Activated naive CD8-positive, alpha-beta T cell treated with anti-CD3 and anti-CD28 coated beads, Interleukin-2, amount 10 ng/mL, durations not matched to agents 7 days and 5 days (primary cell): ENCODE measurements around the gene STK10. TPM values are rescaled to one million over a fixed set of nuclear protein-coding genes. Genes with fewer than 3 reads are reported as not detected.
"Not testable (repeated sequence)": the region's sequence is repeated elsewhere in the genome, so short reads cannot be mapped to it uniquely, and the experiment has no call there.

Experiments
- ATAC-seq: fragments of 150-1000 bp; cut with Tn5 transposase; one replicate; pipeline ENCODE4 v1.10.0; 2021; ENCODE audit warnings: low read depth, moderate library complexity
- POLR2A ChIA-PET: fragments of 350-600 bp; sonication (Branson Sonifier 250); formaldehyde crosslinking; loops from one replicate; lab custom pipeline; 2021; ENCODE audit warnings: antibody characterized with exemption; lab: Charles Lee
- DNase-seq: peaks from one replicate; pipeline ENCODE4 v3.0.0; 2021
- H3K27ac Mint-ChIP-seq: one replicate; pipeline ENCODE4 v1.8.0; 2022; ENCODE audit warnings: mild to moderate bottlenecking, mixed read lengths
- H3K27me3 Mint-ChIP-seq: one replicate; pipeline ENCODE4 v1.8.0; 2022; ENCODE audit warnings: mild to moderate bottlenecking, moderate library complexity, mixed read lengths
- H3K36me3 Mint-ChIP-seq: one replicate; pipeline ENCODE4 v1.8.0; 2021; ENCODE audit warnings: mild to moderate bottlenecking, mixed read lengths
- H3K4me1 Mint-ChIP-seq: one replicate; pipeline ENCODE4 v1.8.0; 2021; ENCODE audit warnings: mixed read lengths
- H3K4me3 Mint-ChIP-seq: one replicate; pipeline ENCODE4 v1.8.0; 2022; ENCODE audit warnings: mild to moderate bottlenecking, moderate library complexity, mixed read lengths
- H3K9me3 Mint-ChIP-seq: one replicate; pipeline ENCODE4 v1.8.0; 2021; ENCODE audit warnings: mixed read lengths
- total RNA-seq, 2 experiments: library from RNA; stranded (reverse); gene quantifications; one replicate each; pipeline ENCODE4 v1.2.3, GENCODE V29; 2021

STK10 gene
- total RNA-seq, 2 experiments from 2014 or later: 319 to 320 TPM

- Mint-ChIP-seq H3K4me1 (peaks cover 46% of the 10 kb centered on the region), H3K4me3 (no peak overlapping the region), H3K9me3 (no peaks in the 10 kb centered on the region), H3K36me3 (peaks cover 51% of the 10 kb centered on the region), H3K27me3 (no peaks in the 10 kb centered on the region), H3K27ac (no peak overlapping the region)
- POLR2A ChIA-PET: no interaction called here
- DNase-seq (no peak), ATAC-seq (no peak)
These were observed 34.3 kb downstream of the STK10 start for GRCh38 chr5:172153695-172154094.

DNA sequence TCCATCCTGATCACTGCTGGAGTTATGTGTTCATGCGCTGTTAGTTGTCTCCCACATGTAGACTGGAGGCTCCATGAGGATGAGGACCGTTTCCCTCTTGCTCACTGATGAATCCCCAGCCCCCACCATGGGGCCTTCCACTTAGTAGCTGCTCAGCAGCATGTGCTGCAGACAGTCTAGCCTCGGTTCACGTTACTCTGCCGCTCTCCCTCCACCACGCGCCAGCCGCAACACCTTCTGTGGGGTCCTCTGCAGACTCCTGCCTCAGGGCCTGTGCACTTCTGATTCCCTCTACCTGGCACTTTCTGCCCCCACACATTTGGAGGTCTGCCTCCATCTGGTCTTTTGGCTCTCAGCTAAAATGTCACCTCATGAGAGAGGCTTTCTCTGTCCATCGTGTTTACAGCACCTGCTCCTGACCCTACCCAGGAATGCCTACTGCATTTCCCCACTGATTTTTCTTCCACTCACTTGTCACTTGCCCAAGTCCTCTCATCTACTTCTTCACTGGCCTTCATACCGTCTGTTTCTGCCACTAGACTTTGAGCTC, 36.3 kb downstream of the STK10 start:
- DNase-seq (no peak), ATAC-seq (no peak)
- Mint-ChIP-seq H3K9me3 (no peaks in the 10 kb centered on the region), H3K4me1 (peaks cover 39% of the 10 kb centered on the region), H3K4me3 (peak overlapping the region; percentile 73), H3K27ac (peak overlapping the region; percentile 71), H3K27me3 (no peaks in the 10 kb centered on the region), H3K36me3 (peaks cover 51% of the 10 kb centered on the region)
- POLR2A ChIA-PET: interaction anchor here (0.6 to 3.3 kb wide), 6 partner anchors 22 to 118 kb away, joined by 3 to 15 read pairs (median 4); partner anchors contain the start of gene STK10

DNA sequence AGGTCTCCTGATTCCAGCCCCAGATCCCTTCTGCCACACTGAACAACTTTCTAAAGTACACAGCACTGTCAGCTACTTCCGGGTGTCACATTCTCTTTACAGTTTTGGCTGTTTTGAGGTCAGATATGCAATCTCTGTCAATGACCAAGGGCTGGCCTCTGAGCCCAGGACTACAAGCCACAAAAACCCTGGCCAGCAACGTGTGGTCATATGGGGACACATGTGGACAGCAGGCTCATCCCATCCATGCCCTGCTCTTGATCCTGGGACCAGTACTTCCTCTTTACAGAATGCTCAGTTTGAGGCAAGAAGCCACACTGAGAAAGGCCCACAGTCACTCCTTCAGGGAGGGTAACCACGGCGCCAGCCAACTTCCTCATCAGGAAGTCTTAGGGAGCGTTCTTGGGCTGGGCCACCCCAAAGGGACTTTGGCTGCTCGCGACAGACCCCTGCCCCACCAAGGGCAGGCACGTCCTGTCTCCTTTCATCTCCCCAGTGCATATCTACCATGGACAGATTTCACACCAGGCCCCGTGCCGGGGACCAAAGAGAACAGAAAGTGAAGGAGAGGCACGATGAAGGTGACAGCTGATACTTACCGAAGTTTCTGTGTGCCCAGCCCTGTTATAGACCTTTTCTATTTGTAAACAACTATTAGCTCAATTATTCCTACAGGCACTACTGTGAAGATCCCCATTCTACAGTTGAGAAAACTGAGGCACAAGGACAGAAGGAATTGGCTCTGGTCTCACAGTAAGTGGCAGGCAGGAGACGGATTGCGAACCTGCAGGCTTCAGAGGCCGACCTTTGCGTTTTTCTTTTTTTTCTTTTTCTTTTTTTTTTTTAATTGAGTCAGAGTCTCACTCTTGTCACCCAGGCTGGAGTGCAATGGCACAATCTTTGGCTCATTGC, 37.3 kb downstream of the STK10 start:
- ATAC-seq (peak; percentile 79), DNase-seq (peak; percentile 54)
- peak overlapping the region; percentile 71 for H3K27ac Mint-ChIP-seq
- peaks cover 41% of the 10 kb centered on the region for H3K4me1 Mint-ChIP-seq
- H3K9me3 Mint-ChIP-seq: no peaks in the 10 kb centered on the region
- peaks cover 52% of the 10 kb centered on the region for H3K36me3 Mint-ChIP-seq
- peak overlapping the region; percentile 73 for H3K4me3 Mint-ChIP-seq
- POLR2A ChIA-PET: interaction anchor here (0.6 to 3.3 kb wide), 7 partner anchors 22 to 38 kb away, joined by 3 to 15 read pairs (median 5); partner anchors contain the start of gene STK10
- H3K27me3 Mint-ChIP-seq: no peaks in the 10 kb centered on the region

- not testable (repeated sequence) for H3K4me3 Mint-ChIP-seq, H3K9me3 Mint-ChIP-seq, ATAC-seq, DNase-seq, H3K27me3 Mint-ChIP-seq
- Mint-ChIP-seq H3K36me3 (peaks cover 44% of the 10 kb centered on the region), H3K4me1 (peaks cover 45% of the 10 kb centered on the region), H3K27ac (peak overlapping the region; percentile 23)
- POLR2A ChIA-PET: interaction anchor here (1.4 to 3.3 kb wide), 2 partner anchors 24 to 26 kb away, joined by 5 to 15 read pairs; no protein-coding TSS in a partner anchor
These were observed 38.5 kb downstream of the STK10 start for GRCh38 chr5:172149481-172149880.

GRCh38 chr5:172149073-172149472, 39.0 kb downstream of the STK10 start:
- Mint-ChIP-seq H3K4me3 (no peak overlapping the region), H3K9me3 (no peaks in the 10 kb centered on the region), H3K27me3 (no peaks in the 10 kb centered on the region), H3K4me1 (peaks cover 47% of the 10 kb centered on the region), H3K36me3 (peaks cover 43% of the 10 kb centered on the region), H3K27ac (peak overlapping the region; percentile 23)
- POLR2A ChIA-PET: interaction anchor here (1.0 to 1.4 kb wide), 2 partner anchors 25 to 27 kb away, joined by 3 to 5 read pairs; no protein-coding TSS in a partner anchor
- ATAC-seq: no peak
- no peak for DNase-seq

DNA sequence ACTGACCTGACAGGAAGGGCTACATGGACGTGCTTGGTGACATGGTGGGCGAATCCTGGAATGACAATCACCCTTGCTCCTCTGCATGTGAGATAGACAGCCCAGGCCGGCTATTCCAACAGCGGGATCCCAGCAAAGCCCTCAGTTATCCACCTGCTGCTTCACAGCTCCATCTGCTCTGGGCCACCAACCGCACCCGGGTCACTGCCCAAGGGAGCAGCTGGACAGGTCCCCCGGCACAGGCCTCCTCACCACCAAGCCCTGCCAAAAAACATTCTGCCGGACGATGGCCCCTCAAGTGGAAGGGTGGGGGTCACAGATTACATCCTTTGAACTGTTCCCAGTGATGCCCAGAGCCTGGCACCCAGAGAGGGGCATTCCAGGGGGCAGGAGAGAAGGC, 39.6 kb downstream of the STK10 start:
- Mint-ChIP-seq H3K9me3 (no peaks in the 10 kb centered on the region), H3K4me3 (no peak overlapping the region), H3K27me3 (no peaks in the 10 kb centered on the region), H3K36me3 (peaks cover 38% of the 10 kb centered on the region), H3K27ac (no peak overlapping the region), H3K4me1 (peaks cover 44% of the 10 kb centered on the region)
- no peak for ATAC-seq
- POLR2A ChIA-PET: interaction anchor here (1.0 kb wide), 1 partner anchor 26 kb away, joined by 3 read pairs; no protein-coding TSS in a partner anchor
- DNase-seq: no peak

- DNase-seq: no peak
These were observed 40.2 kb downstream of the STK10 start for GRCh38 chr5:172147857-172148256.

GRCh38 chr5:172146748-172147092, 41.3 kb downstream of the STK10 start:
- DNase-seq (no peak), ATAC-seq (no peak)
- Mint-ChIP-seq H3K27me3 (no peaks in the 10 kb centered on the region), H3K36me3 (peaks cover 28% of the 10 kb centered on the region), H3K4me1 (peaks cover 41% of the 10 kb centered on the region), H3K9me3 (no peaks in the 10 kb centered on the region), H3K27ac (peak overlapping the region; percentile 67), H3K4me3 (no peak overlapping the region)
- POLR2A ChIA-PET: no interaction called here

More at GRCh38 chr5:172147857-172148256, 40.2 kb downstream of the STK10 start:
- POLR2A ChIA-PET: no interaction called here
- no peaks in the 10 kb centered on the region for H3K27me3 Mint-ChIP-seq
- no peak overlapping the region for H3K27ac Mint-ChIP-seq
- no peak overlapping the region for H3K4me3 Mint-ChIP-seq
- H3K36me3 Mint-ChIP-seq: peaks cover 33% of the 10 kb centered on the region
- ATAC-seq: no peak
- H3K9me3 Mint-ChIP-seq: no peaks in the 10 kb centered on the region
- H3K4me1 Mint-ChIP-seq: peaks cover 41% of the 10 kb centered on the region

GRCh38 chr5:172145870-172146747, 41.9 kb downstream of the STK10 start:
- Mint-ChIP-seq H3K9me3 (no peaks in the 10 kb centered on the region), H3K4me3 (no peak overlapping the region), H3K36me3 (peaks cover 25% of the 10 kb centered on the region), H3K4me1 (peaks cover 38% of the 10 kb centered on the region), H3K27ac (no peak overlapping the region), H3K27me3 (no peaks in the 10 kb centered on the region)
- POLR2A ChIA-PET: interaction anchor here (0.6 to 1.2 kb wide), 2 partner anchors 27 to 35 kb away, joined by 3 to 5 read pairs; no protein-coding TSS in a partner anchor
- ATAC-seq (no peak), DNase-seq (no peak)

DNA sequence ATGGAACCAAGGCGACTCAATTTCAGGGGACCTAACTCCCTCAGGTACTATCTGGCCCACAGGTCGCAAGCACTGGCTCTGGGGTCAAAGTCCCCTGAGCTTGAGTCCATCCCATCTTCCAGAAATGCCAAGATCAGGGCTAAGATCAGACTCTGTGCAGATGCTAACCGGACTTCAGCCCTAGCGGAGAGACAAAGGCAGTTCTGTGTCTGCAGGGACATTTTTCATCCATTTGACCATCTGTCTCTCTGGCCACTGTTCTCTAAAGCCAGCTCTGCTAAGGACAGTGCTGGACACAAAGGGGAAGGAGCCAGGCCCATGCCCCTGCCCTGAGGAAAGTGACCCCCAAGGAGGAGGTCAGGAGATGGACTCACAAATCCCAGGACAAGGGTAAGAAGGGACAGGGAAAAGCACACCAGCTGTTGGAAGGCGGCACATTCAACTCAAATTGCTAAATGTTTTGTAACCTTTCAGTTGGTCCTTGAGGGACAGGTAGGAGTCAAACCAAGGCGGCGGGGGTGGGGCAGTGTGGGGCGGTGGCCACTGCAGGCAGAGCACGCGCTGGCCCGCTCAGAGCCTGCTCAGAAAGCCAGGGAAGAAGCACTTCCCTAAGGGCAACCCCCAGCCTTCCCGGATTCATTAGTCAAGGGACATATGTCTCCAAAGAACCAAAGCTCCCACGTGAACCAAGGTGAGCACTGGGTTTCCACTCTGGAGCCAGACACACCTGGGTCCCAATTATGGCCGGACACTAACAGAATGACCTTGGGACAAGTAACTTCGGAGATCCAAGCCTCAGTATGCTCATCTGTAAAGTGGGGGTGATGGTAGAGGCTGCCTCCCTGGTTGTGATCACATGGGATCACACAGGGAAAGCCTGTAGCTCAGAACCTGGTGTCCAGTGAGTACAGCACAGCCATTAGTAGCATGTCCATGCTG, 42.8 kb downstream of the STK10 start:
- Mint-ChIP-seq H3K36me3 (peaks cover 25% of the 10 kb centered on the region), H3K4me3 (no peak overlapping the region), H3K27me3 (no peaks in the 10 kb centered on the region), H3K4me1 (peaks cover 34% of the 10 kb centered on the region), H3K9me3 (no peaks in the 10 kb centered on the region), H3K27ac (no peak overlapping the region)
- ATAC-seq (no peak), DNase-seq (no peak)
- POLR2A ChIA-PET: interaction anchor here (0.6 to 1.2 kb wide), 2 partner anchors 28 to 36 kb away, joined by 3 to 5 read pairs; no protein-coding TSS in a partner anchor

- peaks cover 37% of the 10 kb centered on the region for H3K4me1 Mint-ChIP-seq
- H3K9me3 Mint-ChIP-seq: no peaks in the 10 kb centered on the region
- peaks cover 33% of the 10 kb centered on the region for H3K36me3 Mint-ChIP-seq
- no peak overlapping the region for H3K4me3 Mint-ChIP-seq
- H3K27me3 Mint-ChIP-seq: no peaks in the 10 kb centered on the region
- DNase-seq (no peak), ATAC-seq (no peak)
- POLR2A ChIA-PET: interaction anchor here (0.9 kb wide), 1 partner anchor 23 kb away, joined by 4 read pairs; no protein-coding TSS in a partner anchor
- peak overlapping the region; percentile 54 for H3K27ac Mint-ChIP-seq
These were observed 43.7 kb downstream of the STK10 start for GRCh38 chr5:172144291-172144815.
